ENCODE results near the gene SELE. TPM values are rescaled to one million over a fixed set of nuclear protein-coding genes. Genes with fewer than 3 reads are reported as not detected.

Gene SELE
- polyA plus RNA-seq, 2 of the 4 experiments (the other 2 are of a cell fraction) = not detected

- H3K4me2 ChIP-seq = no peak overlapping the region
- DNase-seq (ENCODE audit: low read depth in 1 of 2, low spot score in 1 of 2) (no peak), ATAC-seq (no peak), FAIRE-seq (no peak)
- CTCF ChIA-PET = interaction anchor here (1.2 to 1.6 kb wide), 2 partner anchors 10 to 33 kb away, joined by 3 to 4 read pairs; no protein-coding TSS in a partner anchor
- H3K27ac ChIP-seq = no peak overlapping the region
- H3K4me1 ChIP-seq = peaks cover 17% of the 10 kb centered on the region
- no peaks in the 10 kb centered on the region for H3K9me3 ChIP-seq
- H3K4me3 ChIP-seq = no peak overlapping the region
- POLR2A ChIA-PET = no interaction called here
- WGBS (ENCODE audit: missing lambda C conversion rate) = 82% methylated on average over 3 of the region's 3 CpGs
- TF ChIP-seq NFE2L2 (conservative IDR thresholded peaks at IDR 0.05; ENCODE audit: low read length) (no peak), GATA3 (IDR thresholded peaks at IDR 0.05; ENCODE audit: borderline replicate concordance) (no peak), NPAS2 (CRISPR knock-in tag; IDR thresholded peaks at IDR 0.05; ENCODE audit: borderline replicate concordance) (no peak), ZFP36 (IDR thresholded peaks at IDR 0.05; ENCODE audit: borderline replicate concordance, partially characterized antibody) (no peak), ATOH8 (CRISPR knock-in tag; IDR thresholded peaks at IDR 0.05; ENCODE audit: low read depth) (no peak), JUN (IDR thresholded peaks at IDR 0.05) (no peak), ESRRA (IDR thresholded peaks at IDR 0.05; ENCODE audit: borderline replicate concordance, low read length) (no peak), ZSCAN20 (CRISPR knock-in tag; IDR thresholded peaks at IDR 0.05) (no peak), CTCF (IDR thresholded peaks at IDR 0.05) (no peak), BCL3 (IDR thresholded peaks at IDR 0.05) (no peak), MAX (IDR thresholded peaks at IDR 0.05) (no peak), BHLHE40 (IDR thresholded peaks at IDR 0.05; ENCODE audit: low read depth, low read length) (no peak), EP300 (IDR thresholded peaks at IDR 0.05) (no peak), ZC3H11A (IDR thresholded peaks at IDR 0.05) (no peak), FOXS1 (CRISPR knock-in tag; IDR thresholded peaks at IDR 0.05) (no peak), ELK1 (IDR thresholded peaks at IDR 0.05; ENCODE audit: low read depth, low read length) (no peak), RARB (CRISPR knock-in tag; IDR thresholded peaks at IDR 0.05) (no peak), CHD4 (IDR thresholded peaks at IDR 0.05; ENCODE audit: borderline replicate concordance) (no peak)
- TF ChIP-seq, protein P1, sequence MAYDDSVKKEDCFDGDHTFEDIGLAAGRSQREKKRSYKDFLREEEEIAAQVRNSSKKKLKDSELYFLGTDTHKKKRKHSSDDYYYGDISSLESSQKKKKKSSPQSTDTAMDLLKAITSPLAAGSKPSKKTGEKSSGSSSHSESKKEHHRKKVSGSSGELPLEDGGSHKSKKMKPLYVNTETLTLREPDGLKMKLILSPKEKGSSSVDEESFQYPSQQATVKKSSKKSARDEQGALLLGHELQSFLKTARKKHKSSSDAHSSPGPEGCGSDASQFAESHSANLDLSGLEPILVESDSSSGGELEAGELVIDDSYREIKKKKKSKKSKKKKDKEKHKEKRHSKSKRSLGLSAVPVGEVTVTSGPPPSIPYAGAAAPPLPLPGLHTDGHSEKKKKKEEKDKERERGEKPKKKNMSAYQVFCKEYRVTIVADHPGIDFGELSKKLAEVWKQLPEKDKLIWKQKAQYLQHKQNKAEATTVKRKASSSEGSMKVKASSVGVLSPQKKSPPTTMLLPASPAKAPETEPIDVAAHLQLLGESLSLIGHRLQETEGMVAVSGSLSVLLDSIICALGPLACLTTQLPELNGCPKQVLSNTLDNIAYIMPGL (CRISPR knock-in tag; IDR thresholded peaks at IDR 0.05; ENCODE audit: borderline replicate concordance) = no peak
Observed at GRCh38 chr1:169776440-169776839, 42.6 kb upstream of the SELE start.

- H3K27ac ChIP-seq = no peak overlapping the region
- no peak for TF ChIP-seq CHD2 (IDR thresholded peaks at IDR 0.05; ENCODE audit: low read length, partially characterized antibody)
- no peak for TF ChIP-seq SMC3 (IDR thresholded peaks at IDR 0.05)
- no peak for TF ChIP-seq HEYL (CRISPR knock-in tag; IDR thresholded peaks at IDR 0.05)
- TF ChIP-seq RCOR1 (IDR thresholded peaks at IDR 0.05; ENCODE audit: low read depth, low read length) = no peak
- no peak for TF ChIP-seq FOSB (CRISPR knock-in tag; IDR thresholded peaks at IDR 0.05)
- no peak for TF ChIP-seq POLR2A (IDR thresholded peaks at IDR 0.05; ENCODE audit: low read length)
- no peak for TF ChIP-seq ZFP36 (IDR thresholded peaks at IDR 0.05; ENCODE audit: borderline replicate concordance, partially characterized antibody)
- TF ChIP-seq, protein P2, sequence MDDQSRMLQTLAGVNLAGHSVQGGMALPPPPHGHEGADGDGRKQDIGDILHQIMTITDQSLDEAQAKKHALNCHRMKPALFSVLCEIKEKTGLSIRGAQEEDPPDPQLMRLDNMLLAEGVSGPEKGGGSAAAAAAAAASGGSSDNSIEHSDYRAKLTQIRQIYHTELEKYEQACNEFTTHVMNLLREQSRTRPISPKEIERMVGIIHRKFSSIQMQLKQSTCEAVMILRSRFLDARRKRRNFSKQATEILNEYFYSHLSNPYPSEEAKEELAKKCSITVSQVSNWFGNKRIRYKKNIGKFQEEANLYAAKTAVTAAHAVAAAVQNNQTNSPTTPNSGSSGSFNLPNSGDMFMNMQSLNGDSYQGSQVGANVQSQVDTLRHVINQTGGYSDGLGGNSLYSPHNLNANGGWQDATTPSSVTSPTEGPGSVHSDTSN (IDR thresholded peaks at IDR 0.05) = no peak
- no peak for TF ChIP-seq POLR2AphosphoS2 (conservative IDR thresholded peaks at IDR 0.05; ENCODE audit: low read length)
- TF ChIP-seq CHD4 (IDR thresholded peaks at IDR 0.05; ENCODE audit: borderline replicate concordance) = no peak
- TF ChIP-seq EHF (CRISPR knock-in tag; IDR thresholded peaks at IDR 0.05) = no peak
- no peak for TF ChIP-seq TFCP2L1 (CRISPR knock-in tag; IDR thresholded peaks at IDR 0.05)
- TF ChIP-seq EHMT2 (IDR thresholded peaks at IDR 0.05; ENCODE audit: low read depth) = no peak
- no peak for TF ChIP-seq MAZ (IDR thresholded peaks at IDR 0.05; ENCODE audit: borderline replicate concordance, low read depth, low read length)
- no peak for TF ChIP-seq ZC3H11A (IDR thresholded peaks at IDR 0.05)
- no peak for TF ChIP-seq EP300 (IDR thresholded peaks at IDR 0.05)
- FAIRE-seq (no peak), ATAC-seq (no peak), DNase-seq (ENCODE audit: low read depth in 1 of 2, low spot score in 1 of 2) (no peak)
- H3K4me1 ChIP-seq = no peaks in the 10 kb centered on the region
- WGBS (ENCODE audit: missing lambda C conversion rate) = 67% methylated on average over 2 of the region's 2 CpGs
- ChIA-PET POLR2A (no interaction called here), CTCF (no interaction called here)
- no peak overlapping the region for H3K4me2 ChIP-seq
- no peak overlapping the region for H3K4me3 ChIP-seq
- no peaks in the 10 kb centered on the region for H3K9me3 ChIP-seq
Observed at GRCh38 chr1:169768161-169768560, 34.3 kb upstream of the SELE start.

All from A549 (cell line).